SK-N-SH (cell line): ENCODE data around the gene SND1. TPM values are rescaled to one million over a fixed set of nuclear protein-coding genes. Genes with fewer than 3 reads are reported as not detected.

Experiments
- CTCF ChIA-PET: fragments of 300-600, 350-600 bp; formaldehyde crosslinking; extraction: SDS; loops from one replicate; lab custom pipeline; 2021; lab: Yijun Ruan, JAX
- POLR2A ChIA-PET: fragments of 350-600 bp; sonication (Branson Sonifier 250); formaldehyde crosslinking; extraction: SDS; loops from one replicate; lab custom pipeline; 2020; ENCODE audit warnings: antibody characterized with exemption, inconsistent platforms; lab: Yijun Ruan, JAX
- DNase-seq: peaks from one replicate; pipeline ENCODE4 v3.0.0; 2012
- H2AFZ ChIP-seq: fragments of 200-600 bp; sonication (generic); 2 replicates; pipeline ENCODE4 v1.8.1; 2016; ENCODE audit warnings: antibody characterized with exemption, mild to moderate bottlenecking, low read depth
- H3F3A ChIP-seq: fragments of 200-600 bp; sonication (generic); replicated peaks from 2 replicates; pipeline ENCODE3; 2016; ENCODE audit warnings: antibody characterized with exemption, mild to moderate bottlenecking; ENCODE audit not compliant: insufficient read depth
- H3K27ac ChIP-seq, 2 experiments: fragments of 200-500 bp in 1 of 2; fragments of 200-600 bp in 1 of 2; sonication (Bioruptor generic) in 1 of 2; sonication (generic), shearing (Covaris generic) in 1 of 2; 2 replicates each; pipeline versions ENCODE4 v1.5.1 to v1.6.1; 2014 to 2016; ENCODE audit warnings: low read depth in 2 of 2, inconsistent platforms in 1 of 2, low read length in 1 of 2, mild to moderate bottlenecking in 1 of 2, mixed read lengths in 1 of 2
- H3K27me3 ChIP-seq: fragments of 200-600 bp; sonication (generic), shearing (Covaris generic); 2 replicates; pipeline ENCODE4 v1.6.1; 2016; ENCODE audit warnings: mixed run types; ENCODE audit not compliant: insufficient read depth
- H3K36me3 ChIP-seq, 2 experiments: fragments of 200-500 bp in 1 of 2; fragments of 200-600 bp in 1 of 2; sonication (Bioruptor generic) in 1 of 2; sonication (generic) in 1 of 2; replicated peaks in 1 of 2; 2 replicates each; pipeline versions ENCODE3 to v1.5.1; 2014 to 2016; ENCODE audit warnings: low read length in 1 of 2, mild to moderate bottlenecking in 1 of 2; ENCODE audit not compliant: insufficient read depth in 2 of 2, control insufficient read depth in 1 of 2
- H3K4me1 ChIP-seq, 2 experiments: fragments of 200-500 bp in 1 of 2; fragments of 200-600 bp in 1 of 2; sonication (Bioruptor generic) in 1 of 2; sonication (generic), shearing (Covaris generic) in 1 of 2; 2 replicates each; pipeline versions ENCODE4 v1.5.1 to v1.6.1; 2014 to 2016; ENCODE audit warnings: low read depth in 1 of 2, low read length in 1 of 2, mixed run types in 1 of 2; ENCODE audit not compliant: insufficient read depth in 2 of 2, control insufficient read depth in 1 of 2
- H3K4me2 ChIP-seq: fragments of 200-600 bp; sonication (generic), shearing (Covaris generic); 2 replicates; pipeline ENCODE4 v1.6.1; 2017; ENCODE audit warnings: mixed run types
- H3K4me3 ChIP-seq, 2 experiments: fragments of 200-500 bp in 1 of 2; fragments of 200-600 bp in 1 of 2; sonication (Bioruptor generic) in 1 of 2; sonication (generic), shearing (Covaris generic) in 1 of 2; 2 replicates each; pipeline versions ENCODE4 v1.5.1 to v1.8.1; 2014 to 2016; ENCODE audit warnings: low read depth in 2 of 2, inconsistent platforms in 1 of 2, low read length in 1 of 2, mild to moderate bottlenecking in 1 of 2, mixed read lengths in 1 of 2, moderate library complexity in 1 of 2
- H3K79me2 ChIP-seq: fragments of 200-600 bp; sonication (generic); 2 replicates; pipeline ENCODE4 v1.8.1; 2017; ENCODE audit warnings: mild to moderate bottlenecking; ENCODE audit not compliant: insufficient read depth
- H3K9ac ChIP-seq: fragments of 200-600 bp; sonication (generic); 2 replicates; pipeline ENCODE4 v1.6.1; 2017; ENCODE audit warnings: mixed run types
- H3K9me2 ChIP-seq: fragments of 200-600 bp; sonication (generic); 2 replicates; pipeline ENCODE4 v1.6.1; 2017; ENCODE audit warnings: mixed run types
- H3K9me3 ChIP-seq: fragments of 200-600 bp; sonication (generic); 2 replicates; pipeline ENCODE4 v1.6.1; 2017; ENCODE audit warnings: mixed run types, mild to moderate bottlenecking, moderate library complexity
- H4K20me1 ChIP-seq: fragments of 200-600 bp; sonication (generic); 2 replicates; pipeline ENCODE4 v1.6.1; 2017; ENCODE audit warnings: mild to moderate bottlenecking, mixed run types; ENCODE audit not compliant: insufficient read depth
- CHD2 ChIP-seq: fragments of 150-350 bp; IDR thresholded peaks from 2 replicates; pipeline ENCODE4 v1.6.1; 2018; ENCODE audit warnings: low read length; ENCODE audit not compliant: partially characterized antibody
- EP300 ChIP-seq, 2 experiments: IDR thresholded peaks; 2 replicates each; pipeline versions ENCODE4 v1.4.0 to v1.6.1; 2012; ENCODE audit warnings: borderline replicate concordance in 1 of 2, low read depth in 1 of 2, low read length in 1 of 2
- EZH2phosphoT487 ChIP-seq: fragments of 200-600 bp; sonication (generic); IDR thresholded peaks from 2 replicates; pipeline ENCODE4 v1.6.1; 2017; ENCODE audit warnings: low read depth, mixed run types, mild to moderate bottlenecking, antibody characterized with exemption, moderate library complexity, borderline replicate concordance
- FOSL2 ChIP-seq: IDR thresholded peaks from 2 replicates; pipeline ENCODE4 v1.4.0; 2012; ENCODE audit warnings: low read depth, mild to moderate bottlenecking, moderate library complexity, borderline replicate concordance
- FOXM1 ChIP-seq: IDR thresholded peaks from 2 replicates; pipeline ENCODE4 v1.4.0; 2012; ENCODE audit warnings: low read depth, mild to moderate bottlenecking
- GATA2 ChIP-seq: sonication (generic); formaldehyde crosslinking; IDR thresholded peaks from 2 replicates; pipeline ENCODE4 v1.5.0; 2020; ENCODE audit warnings: mild to moderate bottlenecking, missing genetic modification reagents
- IRF3 ChIP-seq: fragments of 150-350 bp; IDR thresholded peaks from 2 replicates; pipeline ENCODE4 v1.6.1; 2016; ENCODE audit warnings: mild to moderate bottlenecking, low read depth, low read length
- JUND ChIP-seq: IDR thresholded peaks from 2 replicates; pipeline ENCODE4 v1.4.0; 2012
- MXI1 ChIP-seq: IDR thresholded peaks from 2 replicates; pipeline ENCODE4 v1.6.1; 2012; ENCODE audit warnings: mild to moderate bottlenecking, low read depth, low read length, improper control_type of control experiment
- NFIC ChIP-seq: IDR thresholded peaks from 2 replicates; pipeline ENCODE4 v1.4.0; 2012; ENCODE audit warnings: borderline replicate concordance
- POLR2AphosphoS5 ChIP-seq: IDR thresholded peaks from 2 replicates; pipeline ENCODE4 v1.6.1; 2012; ENCODE audit warnings: low read depth, low read length
- RAD21 ChIP-seq: IDR thresholded peaks from 2 replicates; pipeline ENCODE4 v1.6.1; 2012; ENCODE audit warnings: mild to moderate bottlenecking, low read length
- RCOR1 ChIP-seq: fragments of 150-350 bp; IDR thresholded peaks from 2 replicates; pipeline ENCODE4 v1.6.1; 2017; ENCODE audit warnings: antibody characterized with exemption, low read length
- RXRA ChIP-seq: IDR thresholded peaks from 2 replicates; pipeline ENCODE4 v1.4.0; 2012; ENCODE audit warnings: low read depth, mild to moderate bottlenecking, borderline replicate concordance
- TAF1 ChIP-seq: IDR thresholded peaks from 2 replicates; pipeline ENCODE4 v1.6.1; 2012; ENCODE audit warnings: low read depth, mild to moderate bottlenecking, low read length, moderate library complexity, borderline replicate concordance
- TEAD4 ChIP-seq: IDR thresholded peaks from 2 replicates; pipeline ENCODE4 v1.4.0; 2012; ENCODE audit warnings: mild to moderate bottlenecking, borderline replicate concordance; ENCODE audit not compliant: insufficient read depth
- USF2 ChIP-seq: fragments of 150-350 bp; IDR thresholded peaks from 2 replicates; pipeline ENCODE4 v1.6.1; 2017; ENCODE audit warnings: antibody characterized with exemption, low read length, low read depth, borderline replicate concordance
- WGBS: methylation state at CpG from one replicate; pipeline ENCODE4 v1.1.6; 2017; ENCODE audit warnings: low lambda C conversion rate; 5-methylcytosine and 5-hydroxymethylcytosine counted together
- polyA plus RNA-seq, 3 experiments: library from polyadenylated mRNA; depleted of rRNA; stranded (reverse); fragments of >200 nt; gene quantifications; 2 replicates each; pipeline ENCODE4 v1.2.3, GENCODE V29; 2012

The SND1 gene
- polyA plus RNA-seq, 1 of the 3 experiments (the other 2 are of a cell fraction): 165 TPM

DNA sequence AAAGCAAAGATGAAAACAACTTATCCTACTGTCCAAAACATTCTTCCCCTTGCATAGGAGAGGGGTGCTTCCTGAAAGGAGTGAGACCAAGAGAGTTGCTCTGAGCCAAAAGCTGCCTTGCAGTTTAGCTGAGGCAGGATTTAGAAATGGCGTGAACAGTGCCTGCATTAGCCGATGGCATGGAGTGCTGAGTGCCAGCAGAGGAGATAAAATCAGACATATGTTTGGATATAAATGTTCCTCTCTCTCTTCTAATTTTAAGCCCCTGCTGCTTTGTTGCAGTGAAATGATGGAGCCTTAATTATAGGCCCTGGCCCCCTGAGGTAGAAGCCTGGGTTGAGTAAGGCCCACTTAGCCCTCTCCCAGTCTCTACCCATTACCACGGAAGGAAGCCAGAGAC is 372.2 kb downstream of the SND1 start:
- CTCF ChIA-PET: interaction anchor here (0.5 to 5.7 kb wide), 8 partner anchors 9 to 315 kb away, joined by 3 to 37 read pairs (median 3); no protein-coding TSS in a partner anchor
- Histone ChIP-seq H4K20me1 (peaks cover 68% of the 10 kb centered on the region), H3K27me3 (no peaks in the 10 kb centered on the region)

DNA sequence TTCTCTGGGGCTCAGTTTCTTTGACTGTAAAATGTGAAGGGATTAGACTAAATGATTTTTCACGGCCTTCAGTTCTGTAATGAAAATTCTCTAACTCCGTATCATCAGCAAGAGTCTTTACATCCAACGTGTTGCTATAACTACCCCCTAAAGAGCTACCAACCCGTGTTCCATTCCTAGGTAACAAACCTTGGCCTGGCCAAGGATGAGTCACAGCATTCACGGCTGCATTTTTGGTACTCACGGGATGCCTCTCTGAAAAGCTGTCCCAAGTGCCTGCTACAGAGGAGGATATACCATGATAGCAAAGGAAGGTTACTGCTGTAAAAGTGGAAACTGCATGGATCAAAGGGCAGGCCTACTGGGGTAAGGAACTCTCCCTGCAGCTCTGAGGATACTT is 373.4 kb downstream of the SND1 start:
- 64% methylated on average over 6 of the region's 6 CpGs for WGBS
- no peaks in the 10 kb centered on the region for H3K27me3 ChIP-seq
- no peak for DNase-seq
- no peak overlapping the region for H3K9ac ChIP-seq
- no peak overlapping the region for H2AFZ ChIP-seq
- H3K36me3 ChIP-seq: peaks cover 5 to 28% of the 10 kb centered on the region in 2 experiments
- H4K20me1 ChIP-seq: peaks cover 78% of the 10 kb centered on the region
- H3F3A ChIP-seq: peaks cover 36% of the 10 kb centered on the region
- H3K27ac ChIP-seq: peak overlapping the region in 1 of 2 experiments; percentile 2; a peak in 1 of 4 replicates
- ChIA-PET POLR2A (no interaction called here), CTCF (interaction anchor here (0.7 to 5.7 kb wide), 8 partner anchors 7 to 486 kb away, joined by 3 to 37 read pairs (median 4); no protein-coding TSS in a partner anchor)
- TF ChIP-seq JUND (peak; percentile 57), USF2 (no peak), IRF3 (no peak), NFIC (0 out of 2 replicates have a peak, but pooled peaks have one; percentile 18), FOSL2 (peak; percentile 38; the same call in 1 of the 2 replicates), EZH2phosphoT487 (no peak), CHD2 (no peak), TEAD4 (no peak), RAD21 (no peak), RXRA (no peak), FOXM1 (no peak), POLR2AphosphoS5 (no peak), TAF1 (no peak)
- H3K79me2 ChIP-seq: peaks cover 17% of the 10 kb centered on the region; the same call in 1 of the 2 replicates
- H3K4me1 ChIP-seq: peaks cover 32 to 65% of the 10 kb centered on the region in 2 experiments
- H3K4me3 ChIP-seq: no peak overlapping the region
- no peaks in the 10 kb centered on the region for H3K9me2 ChIP-seq
- no peaks in the 10 kb centered on the region for H3K9me3 ChIP-seq
- H3K4me2 ChIP-seq: no peak overlapping the region

More for the DNA sequence above, 372.2 kb downstream of the SND1 start:
- Histone ChIP-seq H2AFZ (no peak overlapping the region), H3K9me3 (no peaks in the 10 kb centered on the region), H3K79me2 (peaks cover 13% of the 10 kb centered on the region; the same call in 1 of the 2 replicates), H3K27ac (peak overlapping the region; percentile 72 to 82; a peak in 3 of 4 replicates), H3K4me2 (no peak overlapping the region), H3K9ac (no peak overlapping the region), H3K36me3 (peaks cover 5 to 23% of the 10 kb centered on the region in 2 experiments), H3K4me1 (peaks cover 32 to 67% of the 10 kb centered on the region in 2 experiments), H3F3A (peaks cover 38% of the 10 kb centered on the region), H3K9me2 (no peaks in the 10 kb centered on the region), H3K4me3 (no peak overlapping the region)
- POLR2A ChIA-PET: interaction anchor here (0.9 kb wide), 1 partner anchor 9 kb away, joined by 3 read pairs; no protein-coding TSS in a partner anchor
- WGBS: 75% methylated on average over 3 of the region's 3 CpGs
- TF ChIP-seq FOXM1 (no peak), GATA2 (CRISPR knock-in tag) (peak; percentile 94), RAD21 (peak; percentile 33), RCOR1 (peak; percentile 96), POLR2AphosphoS5 (no peak), CHD2 (peak; percentile 28), MXI1 (peak; percentile 54; the same call in 1 of the 2 replicates), EP300 (IDR thresholded peaks at IDR 0.05; ENCODE audit: borderline replicate concordance in 1 of 2, low read depth in 1 of 2, low read length in 1 of 2) (peak in 1 of 2 experiments; percentile 66; a peak in 2 of 4 replicates)
- peak; percentile 74 for DNase-seq
